Suppressor macrophage treated with lipopolysaccharide for 4 hours (primary cell): Measurements from ENCODE around the gene CCL13.
"Not testable (repeated sequence)": the region's sequence is repeated elsewhere in the genome, so short reads cannot be mapped to it uniquely, and the experiment has no call there.

Experiments
- DNase-seq: peaks from one replicate; pipeline ENCODE4 v3.0.0-alpha.2; 2020

The CCL13 gene

DNA sequence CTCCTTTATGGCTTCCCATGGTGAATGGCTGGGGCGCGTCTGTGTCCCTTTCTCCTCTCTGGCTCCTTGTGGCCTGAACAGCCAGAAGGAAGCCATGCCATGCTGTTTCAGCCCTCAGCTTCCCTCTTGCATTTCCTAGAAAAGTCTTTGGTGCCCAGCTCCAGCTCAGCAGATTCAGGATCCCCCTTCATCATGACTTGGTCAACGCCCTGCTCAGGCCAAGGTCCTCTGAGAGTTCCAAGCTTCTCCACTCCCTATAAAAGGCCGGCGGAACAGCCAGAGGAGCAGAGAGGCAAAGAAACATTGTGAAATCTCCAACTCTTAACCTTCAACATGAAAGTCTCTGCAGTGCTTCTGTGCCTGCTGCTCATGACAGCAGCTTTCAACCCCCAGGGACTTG, at the start of gene CCL13:
Gene CCL13, plus strand, starts transcription at position 287 of the 400 bp plus-strand sequence. Its CDS starts 47 bp downstream, at position 334.
- no peak for DNase-seq

DNA sequence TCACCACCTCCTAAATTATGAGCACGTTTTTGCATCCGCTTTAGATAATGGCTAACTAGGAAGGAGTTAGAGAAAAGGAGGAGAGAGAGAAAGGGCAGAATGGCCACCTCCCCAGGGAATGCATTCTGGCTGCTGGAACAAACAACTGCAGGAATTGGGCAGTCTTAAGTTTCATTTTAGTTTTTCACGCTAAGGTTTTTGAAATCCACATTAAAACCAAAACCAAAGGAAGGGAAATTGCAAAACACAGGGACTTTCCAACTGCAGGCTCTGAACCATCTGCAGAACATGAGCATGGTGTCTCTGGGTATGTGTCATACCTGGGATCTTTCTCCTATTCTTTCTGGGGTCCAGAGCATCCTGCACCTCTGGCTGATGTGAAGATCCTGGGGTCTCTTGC, 49.2 kb upstream of the CCL13 start:
- peak; percentile 94 for DNase-seq

DNA sequence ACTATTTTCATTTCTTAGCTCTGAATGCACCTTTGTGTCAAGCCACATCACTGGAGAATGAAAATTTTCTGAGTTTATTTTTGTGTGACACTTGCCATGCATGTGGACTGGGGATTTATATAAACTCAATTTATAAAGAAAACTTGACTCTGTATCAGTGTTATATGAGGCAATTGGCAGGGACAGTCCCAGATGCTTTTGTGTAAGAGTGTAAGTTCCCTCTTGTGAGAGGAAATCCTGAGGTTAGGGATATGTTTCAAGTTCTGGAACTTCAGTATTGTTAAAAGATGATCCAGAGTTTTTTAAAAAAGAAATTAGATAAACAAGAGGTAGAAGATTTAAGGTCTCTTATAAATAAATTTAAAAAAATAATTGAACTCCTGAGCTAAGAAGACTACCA, 47.9 kb upstream of the CCL13 start:
- peak; percentile 84 for DNase-seq

DNA sequence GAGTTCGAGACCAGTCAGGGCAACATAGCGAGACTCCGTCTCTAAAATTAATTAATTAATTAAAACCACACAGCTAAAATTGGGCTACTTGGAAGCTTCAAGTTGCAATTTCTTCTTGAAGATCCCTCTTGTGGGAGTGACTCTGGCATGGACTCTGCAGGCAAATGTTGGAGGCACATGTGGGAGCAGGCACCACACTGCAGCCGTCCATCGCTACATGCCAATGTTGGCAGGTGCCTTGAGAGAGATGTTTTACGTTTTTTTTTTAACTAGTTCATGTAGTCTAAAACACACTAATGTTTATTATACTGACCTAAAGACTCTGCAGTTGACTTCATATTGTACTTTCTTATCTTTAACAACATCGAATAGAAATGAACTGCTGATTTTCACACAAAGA, 45.0 kb upstream of the CCL13 start:
- DNase-seq = no peak

DNA sequence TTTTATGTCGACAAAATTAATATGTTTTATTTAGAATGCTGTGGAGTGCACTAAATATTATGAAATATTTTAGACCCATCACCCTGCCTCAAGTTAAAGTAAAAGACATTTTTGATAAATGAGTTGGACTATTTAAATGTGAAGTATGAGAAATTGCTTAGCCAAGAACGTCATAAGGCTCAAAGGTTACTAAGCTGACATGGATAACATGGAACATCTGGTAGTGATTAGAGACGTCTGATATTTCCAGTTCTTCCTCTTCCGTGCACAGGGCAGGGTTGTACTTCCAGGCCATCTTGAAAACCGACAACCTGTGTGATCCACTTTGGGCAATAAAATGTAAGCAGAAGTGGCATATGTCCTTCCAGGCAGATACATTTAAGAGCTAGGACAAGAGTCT, 44.2 kb upstream of the CCL13 start:
- DNase-seq = no peak

DNA sequence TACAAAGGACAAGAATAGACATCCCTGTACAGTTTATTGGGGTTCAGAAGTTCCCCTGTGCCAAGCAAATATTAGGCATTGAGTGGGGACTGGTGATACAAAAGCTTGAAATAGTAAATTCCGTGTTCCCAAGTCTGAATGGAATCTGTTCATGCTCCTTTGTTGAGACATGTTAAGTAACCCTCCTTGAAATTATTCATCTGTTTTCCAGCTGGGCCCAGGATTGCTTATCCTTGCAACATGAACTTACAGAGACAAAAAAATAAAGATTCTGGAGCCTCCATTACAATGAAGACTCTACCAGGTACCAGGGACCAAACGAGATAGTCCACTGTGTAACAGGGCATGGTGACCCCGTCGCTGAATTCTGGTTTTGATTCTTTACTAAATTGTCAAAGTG, 43.1 kb upstream of the CCL13 start:
- DNase-seq = no peak

DNA sequence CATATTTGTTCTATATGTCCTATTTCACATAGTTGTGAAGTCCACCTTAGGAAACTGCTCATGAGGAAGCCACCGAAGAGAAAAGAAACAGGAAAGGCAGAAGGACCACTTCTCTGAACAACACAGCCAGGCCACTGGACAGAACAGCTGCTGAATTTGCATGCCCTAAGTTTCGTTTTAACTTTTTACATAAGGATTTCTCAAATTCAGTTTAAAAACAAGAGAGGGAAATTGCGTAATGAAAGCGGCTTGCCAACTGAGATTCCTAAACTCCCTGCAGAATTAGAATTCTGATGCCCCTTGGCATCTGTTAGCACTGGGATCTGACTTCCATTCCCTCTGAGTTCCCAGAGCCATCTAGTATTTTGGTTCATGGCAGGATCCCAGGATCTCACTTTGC, 42.0 kb upstream of the CCL13 start:
- peak; percentile 94 for DNase-seq

DNA sequence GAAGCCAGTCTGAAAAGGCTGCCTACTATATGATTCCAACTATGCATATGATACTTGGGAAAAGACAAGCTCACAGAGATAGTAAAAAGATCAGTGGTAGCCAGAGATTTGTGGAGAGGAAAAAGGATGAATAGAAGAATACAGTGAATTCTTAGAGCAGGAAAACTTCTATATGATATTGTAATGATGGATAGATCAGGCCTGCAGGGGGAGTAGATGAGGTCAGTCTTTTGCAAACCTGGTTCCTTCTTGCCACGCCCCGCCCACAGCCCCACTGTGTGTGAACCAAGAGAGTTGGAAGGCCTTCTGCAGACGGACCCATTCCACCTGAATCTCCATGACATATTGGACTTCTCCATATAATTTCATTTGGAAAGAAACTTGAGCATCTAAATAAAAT, 37.8 kb upstream of the CCL13 start:
- peak; percentile 64 for DNase-seq

DNA sequence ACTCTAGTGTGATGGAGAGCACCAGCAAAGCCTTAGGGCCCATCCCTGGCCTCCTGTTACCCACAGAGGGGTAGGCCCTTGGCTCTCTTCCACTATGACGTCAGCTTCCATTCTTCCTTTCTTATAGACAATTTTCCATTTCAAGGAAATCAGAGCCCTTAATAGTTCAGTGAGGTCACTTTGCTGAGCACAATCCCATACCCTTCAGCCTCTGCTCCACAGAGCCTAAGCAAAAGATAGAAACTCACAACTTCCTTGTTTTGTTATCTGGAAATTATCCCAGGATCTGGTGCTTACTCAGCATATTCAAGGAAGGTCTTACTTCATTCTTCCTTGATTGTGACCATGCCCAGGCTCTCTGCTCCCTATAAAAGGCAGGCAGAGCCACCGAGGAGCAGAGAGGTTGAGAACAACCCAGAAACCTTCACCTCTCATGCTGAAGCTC, 37.2 kb upstream of the CCL13 start, which contains the start of gene CCL8:
Gene CCL8, plus strand, starts transcription at position 397 of the 445 bp plus-strand sequence. CDS start 67 bp downstream, outside the sequence.
- DNase-seq = peak; percentile 89

DNA sequence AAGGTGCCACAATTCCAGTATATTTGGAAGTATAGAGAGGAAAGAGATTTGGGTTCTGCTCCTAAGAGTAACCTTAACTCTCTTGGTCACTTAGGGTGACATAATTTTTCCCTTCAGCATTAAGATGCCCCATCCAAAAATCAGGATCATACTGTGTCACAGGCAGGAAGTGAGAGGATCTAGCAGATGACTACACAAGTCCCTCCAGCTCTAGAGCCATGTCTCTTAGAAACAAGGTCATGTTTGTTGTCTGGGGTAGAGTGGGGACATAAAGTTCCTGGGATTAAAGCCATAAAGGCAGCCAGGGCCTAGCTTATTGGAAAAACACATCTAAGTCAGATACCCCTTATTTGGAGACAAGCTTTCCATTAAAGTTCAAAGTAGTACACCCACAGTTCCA, 34.3 kb upstream of the CCL13 start:
- DNase-seq = peak; percentile 41

DNA sequence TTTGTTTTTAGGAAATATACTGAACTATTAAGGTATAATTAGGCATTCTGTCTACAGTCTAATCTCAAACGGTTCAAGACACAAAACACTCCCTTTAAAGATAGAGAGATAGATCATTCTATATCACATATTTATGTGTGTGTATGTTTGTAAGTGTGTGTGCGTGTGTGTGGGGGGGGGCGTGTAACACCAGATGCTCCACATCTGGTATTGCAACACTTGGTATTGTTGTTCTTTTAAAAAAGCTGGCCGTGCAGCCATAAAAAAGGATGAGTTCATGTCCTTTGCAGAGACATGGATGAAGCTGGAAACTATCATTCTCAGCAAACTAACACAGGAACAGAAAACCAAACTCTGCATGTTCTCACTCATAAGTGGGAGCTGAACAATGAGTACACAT, 28.7 kb upstream of the CCL13 start:
- DNase-seq = not testable (repeated sequence)

DNA sequence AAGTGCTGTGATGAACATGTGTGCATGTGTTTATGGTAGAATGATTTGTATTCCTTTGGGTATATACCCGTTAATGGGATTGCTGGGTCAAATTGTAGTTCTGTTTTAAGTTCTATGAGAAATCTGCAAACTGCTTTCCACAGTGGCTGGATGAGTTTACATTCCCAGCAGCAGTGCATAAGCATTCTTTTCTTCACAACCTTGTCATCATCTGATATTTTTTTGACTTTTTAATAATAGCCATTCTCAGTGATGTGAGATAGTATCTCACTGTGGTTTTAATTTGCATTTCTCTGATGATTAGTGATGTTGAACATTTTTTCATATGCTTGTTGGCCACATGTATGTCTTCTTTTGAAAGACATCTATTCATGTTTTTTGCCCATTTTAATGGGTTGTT, 18.6 kb upstream of the CCL13 start:
- no peak for DNase-seq

DNA sequence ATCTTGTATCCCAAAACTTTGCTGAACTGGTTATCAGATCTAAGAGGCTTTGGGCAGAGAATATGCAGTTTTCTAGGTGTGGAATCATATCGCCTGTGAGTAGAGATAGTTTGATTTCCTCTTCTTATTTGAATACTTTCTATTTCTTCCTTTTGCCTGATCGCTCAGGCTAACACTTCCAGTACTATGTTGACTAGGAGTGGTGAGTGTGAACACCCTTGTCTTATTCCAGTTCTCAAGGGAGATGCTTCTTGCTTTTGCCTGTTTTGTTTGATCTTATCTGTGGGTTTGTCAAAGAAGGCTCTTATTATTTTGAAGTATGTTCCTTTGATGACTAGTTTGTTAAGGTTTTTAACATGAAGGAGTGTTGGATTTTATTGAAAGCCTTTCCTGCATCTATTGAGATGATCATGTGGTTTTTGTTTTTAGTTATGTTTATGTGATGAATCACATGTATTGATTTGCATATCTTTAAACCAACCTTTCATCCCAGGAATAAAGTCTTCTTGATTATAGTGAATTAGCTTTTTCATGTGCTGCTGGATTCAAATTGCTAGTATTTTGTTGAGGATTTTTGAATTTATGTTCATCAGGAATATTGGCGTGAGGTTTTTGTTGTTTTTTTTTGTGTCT, 17.0 kb upstream of the CCL13 start:
- DNase-seq = no peak

DNA sequence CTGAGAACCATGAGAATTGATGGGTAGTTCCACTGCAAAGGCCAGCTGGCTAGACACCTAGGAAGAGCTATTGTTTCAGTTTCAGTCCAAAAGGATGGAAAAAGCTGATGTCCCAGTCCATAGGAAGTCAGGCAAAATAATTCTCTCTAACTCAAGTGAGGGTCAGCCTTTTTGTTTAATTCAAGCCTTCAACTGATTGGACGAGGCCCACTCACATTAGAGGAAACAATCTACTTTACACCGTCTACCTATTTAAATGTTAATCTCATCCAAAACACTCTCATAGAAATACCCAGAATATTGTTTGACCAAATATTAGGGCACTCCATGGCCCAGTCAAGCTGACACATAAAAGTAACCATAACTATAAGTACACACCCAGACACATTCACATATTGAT, 14.4 kb upstream of the CCL13 start:
- no peak for DNase-seq

DNA sequence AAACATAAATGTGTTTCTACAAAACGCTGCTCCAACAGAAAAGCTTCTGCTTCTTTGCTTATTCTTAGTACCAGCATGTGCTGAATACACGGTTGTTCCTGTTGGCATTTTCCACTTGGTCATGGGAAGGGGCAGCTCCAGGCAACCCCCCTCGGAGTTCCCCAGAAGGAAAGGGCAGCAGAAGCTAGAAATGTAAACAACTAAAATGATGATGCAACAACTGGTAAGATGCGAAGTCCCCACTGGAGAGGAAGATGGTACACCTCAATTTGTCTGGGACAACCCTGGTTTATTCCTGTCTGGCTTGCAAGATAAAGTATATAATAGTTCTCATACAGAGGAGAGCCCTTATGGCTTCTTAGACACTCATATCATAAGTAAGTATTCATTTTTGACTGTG, 9.2 kb upstream of the CCL13 start:
- DNase-seq = peak; percentile 58

DNA sequence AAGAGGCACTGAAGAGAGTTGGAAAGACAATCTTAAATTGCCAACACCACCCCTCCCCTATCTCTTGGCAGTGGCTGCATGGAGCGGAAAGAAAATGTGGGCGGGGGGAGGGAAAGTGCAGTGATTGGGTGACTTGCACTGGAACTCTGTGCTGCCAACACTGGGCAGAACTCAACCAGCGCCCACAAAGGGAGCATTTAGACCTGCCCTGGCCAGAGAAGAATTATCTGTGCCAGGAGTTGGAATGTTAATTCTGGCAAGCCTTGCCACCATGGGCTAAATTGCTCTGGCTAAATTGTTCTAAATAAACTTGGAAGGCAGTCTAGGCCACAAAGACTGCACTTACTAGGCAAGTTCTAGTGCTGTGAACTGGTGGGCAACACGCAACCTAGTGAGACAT, 6.5 kb upstream of the CCL13 start:
- no peak for DNase-seq

DNA sequence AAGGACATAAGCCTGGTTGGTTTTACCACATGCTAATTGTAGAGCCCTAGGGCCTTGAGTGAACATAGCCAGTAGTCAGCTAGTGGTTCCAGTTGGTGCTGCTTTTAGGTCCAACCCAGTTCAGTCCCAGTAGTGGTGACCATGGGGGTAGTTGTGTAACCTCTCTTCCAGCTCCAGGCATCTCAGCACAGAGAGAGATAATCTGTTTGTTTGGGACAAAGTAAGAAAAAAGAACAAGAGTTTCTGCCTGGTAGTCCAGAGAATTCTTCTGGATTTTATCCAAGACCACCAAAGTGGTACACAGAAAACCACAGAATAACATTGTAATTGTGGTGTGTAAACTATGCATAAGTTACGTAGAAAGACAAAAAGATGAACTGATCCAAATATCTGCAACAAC, 5.2 kb upstream of the CCL13 start:
- no peak for DNase-seq

DNA sequence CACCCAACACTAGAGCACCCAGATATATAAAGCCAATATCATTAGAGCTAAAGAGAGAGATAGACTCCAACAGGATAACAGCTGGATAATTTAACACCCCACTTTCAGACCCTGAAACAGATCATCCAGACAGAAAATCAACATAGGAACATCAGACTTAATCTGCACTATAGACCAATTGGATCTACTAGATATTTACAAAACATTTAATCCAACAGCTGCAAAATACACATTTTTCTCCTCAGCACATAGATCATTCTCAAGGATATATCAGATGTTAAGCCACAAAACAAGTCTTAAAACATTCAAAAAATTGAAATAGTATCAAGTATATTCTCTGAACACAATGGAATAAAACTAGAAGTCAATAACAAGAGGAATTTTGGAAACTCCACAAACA, 4.1 kb upstream of the CCL13 start:
- DNase-seq = no peak

DNA sequence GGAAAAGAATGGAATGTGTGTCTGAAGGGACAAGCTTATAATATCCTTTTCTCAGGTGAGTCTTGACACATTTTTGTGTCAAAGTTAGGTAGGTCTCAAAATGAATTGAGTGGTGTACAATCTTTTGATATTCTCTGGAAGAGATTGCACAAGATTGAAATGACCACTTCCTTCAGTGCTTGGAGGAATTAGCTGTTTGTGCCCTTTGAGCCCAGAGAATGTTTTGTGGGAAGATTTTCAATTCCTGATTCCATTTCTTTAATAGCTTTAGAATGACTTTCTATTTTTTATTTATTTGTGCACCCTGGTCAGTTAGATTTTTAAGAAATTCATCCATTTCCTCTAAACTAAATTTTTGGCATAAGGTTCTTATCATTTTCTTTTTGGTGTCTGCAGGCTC, 1.6 kb upstream of the CCL13 start:
- DNase-seq = peak; percentile 31

DNA sequence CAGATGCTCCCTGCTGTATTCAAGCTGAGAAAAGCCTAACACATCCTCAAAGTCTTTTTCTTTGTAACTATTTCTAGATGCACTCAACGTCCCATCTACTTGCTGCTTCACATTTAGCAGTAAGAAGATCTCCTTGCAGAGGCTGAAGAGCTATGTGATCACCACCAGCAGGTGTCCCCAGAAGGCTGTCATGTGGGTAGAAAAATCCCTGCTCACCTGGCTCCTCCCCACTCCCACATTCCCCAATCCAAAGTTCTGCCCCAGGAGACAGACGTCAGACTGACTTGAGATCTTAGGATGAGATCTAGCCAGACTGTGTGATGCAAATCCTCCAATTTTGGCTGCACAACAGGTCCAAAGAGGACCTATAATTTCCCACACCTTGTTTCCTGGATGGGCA, 1.1 kb downstream of the CCL13 start:
- DNase-seq = no peak

DNA sequence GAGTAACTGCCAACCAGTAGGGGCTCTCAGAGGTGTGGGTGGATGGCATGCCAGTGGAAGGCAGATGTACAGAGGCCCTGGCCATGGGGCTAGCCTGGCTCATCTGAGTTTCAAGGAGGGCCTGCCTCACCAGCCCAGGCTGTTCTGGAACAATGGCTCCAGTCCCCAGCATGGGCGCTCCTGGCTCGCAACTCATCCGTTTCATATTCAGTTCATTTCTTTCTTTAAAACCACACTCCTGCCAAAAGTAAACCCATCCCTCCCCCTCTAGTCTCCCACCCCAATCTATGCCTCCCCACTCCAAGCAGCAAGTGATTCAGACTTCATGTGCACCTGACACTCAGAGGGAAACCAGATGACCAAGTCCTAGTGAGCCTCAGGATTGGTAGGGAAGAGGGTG, 2.4 kb downstream of the CCL13 start:
- DNase-seq = no peak

DNA sequence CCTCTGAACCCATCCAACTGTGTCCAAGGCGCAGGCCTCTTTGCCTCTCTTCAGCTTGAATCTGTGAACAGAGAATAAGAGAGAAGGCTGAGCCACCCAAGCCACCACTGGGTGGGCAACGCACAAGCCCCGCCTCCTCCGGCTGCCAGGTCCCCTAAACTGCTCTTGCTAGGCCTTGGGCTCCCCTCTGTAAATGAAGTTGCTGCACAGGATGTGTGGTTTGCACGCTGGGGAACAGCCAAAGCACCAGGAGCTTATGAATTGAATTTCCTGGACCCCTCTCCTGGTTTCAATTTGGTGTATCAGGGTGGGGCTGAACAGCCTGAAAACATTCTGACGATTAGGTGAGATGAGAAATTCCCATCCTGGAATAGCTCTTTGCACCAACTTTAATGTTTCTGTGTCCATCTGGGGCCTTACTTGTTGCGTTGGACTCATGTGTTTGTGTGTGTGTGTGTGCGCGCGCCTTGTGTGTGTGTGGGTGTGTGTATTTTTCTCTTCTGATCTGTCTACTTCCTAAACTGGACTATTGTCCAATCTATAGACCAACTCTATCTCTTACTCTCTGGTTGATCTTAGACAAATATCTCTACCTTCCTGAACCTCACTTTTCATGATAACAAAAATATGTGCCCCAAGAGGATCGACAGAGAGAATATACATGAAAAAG, 4.5 kb downstream of the CCL13 start:
- no peak for DNase-seq

DNA sequence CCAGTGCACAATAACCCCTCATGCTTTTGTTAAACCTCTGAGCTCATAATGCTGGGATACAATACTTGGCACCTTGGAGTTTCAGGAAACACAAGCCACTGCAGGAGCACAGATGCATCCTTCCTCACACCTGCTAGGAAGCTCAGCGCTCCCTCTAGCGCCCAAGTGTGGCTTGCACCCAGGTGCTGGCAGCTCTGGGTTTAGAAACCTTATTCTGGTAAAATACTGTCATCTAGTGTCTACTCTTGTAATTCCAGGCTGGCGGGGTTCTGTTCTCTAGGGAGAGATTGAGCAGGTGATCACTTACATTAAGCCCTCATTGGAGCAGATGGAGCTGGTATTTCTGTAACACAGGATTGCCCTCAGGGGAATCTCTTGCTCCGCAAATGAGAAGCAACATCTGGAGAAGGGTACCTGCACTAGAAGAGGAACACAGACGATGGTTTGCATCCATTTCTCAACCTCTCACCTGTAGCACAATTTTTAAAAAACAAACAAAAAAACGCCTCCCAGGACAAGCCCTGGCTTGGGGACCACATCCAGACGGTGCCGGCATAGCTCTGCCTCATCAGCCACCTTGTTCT, 5.3 kb downstream of the CCL13 start:
- peak; percentile 94 for DNase-seq

DNA sequence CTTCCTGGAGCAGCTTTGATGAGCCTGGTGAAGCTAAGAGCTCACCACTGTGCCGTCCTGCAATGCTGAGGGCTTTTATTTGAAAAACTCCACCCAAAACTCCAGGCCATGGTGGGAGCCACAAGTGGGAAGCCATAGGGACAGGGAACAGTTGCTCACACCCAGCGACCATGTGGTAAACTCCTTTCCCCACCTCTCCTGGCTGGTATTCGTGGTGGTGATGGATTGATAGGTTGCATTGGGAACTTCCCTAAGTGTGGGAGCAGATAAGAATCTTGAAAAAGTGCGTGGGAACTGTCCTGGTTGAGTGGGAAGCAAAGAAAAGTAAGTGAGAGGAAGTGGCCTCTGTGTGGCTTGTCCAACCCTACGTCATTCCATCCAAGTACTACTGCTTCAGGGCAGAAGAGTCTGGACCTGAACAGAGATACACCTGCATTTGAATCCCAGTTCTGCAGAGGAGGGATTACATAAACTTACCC, 6.9 kb downstream of the CCL13 start, which contains the start of gene CCL1:
Gene CCL1, minus strand, starts transcription at position 51 of the 479 bp plus-strand sequence. CDS start 72 bp downstream, outside the sequence.
- DNase-seq = peak; percentile 64
